GM21825 (cell line): ENCODE data around the gene MSANTD1.

ENCODE experiments used
- ATAC-seq: cut with Tn5 transposase; IDR thresholded peaks from one replicate; pipeline ENCODE4 v1.9.1; 2021; ENCODE audit warnings: mild to moderate bottlenecking, moderate library complexity; ENCODE audit not compliant: unreplicated experiment

The MSANTD1 gene

GRCh38 chr4:3248811-3249661 is at the start of gene MSANTD1:
Gene MSANTD1, plus strand, starts transcription at chr4:3249159. Its CDS starts 64 bp downstream, at chr4:3249223.
- ATAC-seq: no peak

- no peak for ATAC-seq
Measured at GRCh38 chr4:3199653-3200422, 49.1 kb upstream of the MSANTD1 start.

GRCh38 chr4:3200423-3201090 is 48.4 kb upstream of the MSANTD1 start:
- ATAC-seq: no peak

GRCh38 chr4:3201718-3202702 is 46.9 kb upstream of the MSANTD1 start:
- peak; percentile 53 for ATAC-seq

DNA sequence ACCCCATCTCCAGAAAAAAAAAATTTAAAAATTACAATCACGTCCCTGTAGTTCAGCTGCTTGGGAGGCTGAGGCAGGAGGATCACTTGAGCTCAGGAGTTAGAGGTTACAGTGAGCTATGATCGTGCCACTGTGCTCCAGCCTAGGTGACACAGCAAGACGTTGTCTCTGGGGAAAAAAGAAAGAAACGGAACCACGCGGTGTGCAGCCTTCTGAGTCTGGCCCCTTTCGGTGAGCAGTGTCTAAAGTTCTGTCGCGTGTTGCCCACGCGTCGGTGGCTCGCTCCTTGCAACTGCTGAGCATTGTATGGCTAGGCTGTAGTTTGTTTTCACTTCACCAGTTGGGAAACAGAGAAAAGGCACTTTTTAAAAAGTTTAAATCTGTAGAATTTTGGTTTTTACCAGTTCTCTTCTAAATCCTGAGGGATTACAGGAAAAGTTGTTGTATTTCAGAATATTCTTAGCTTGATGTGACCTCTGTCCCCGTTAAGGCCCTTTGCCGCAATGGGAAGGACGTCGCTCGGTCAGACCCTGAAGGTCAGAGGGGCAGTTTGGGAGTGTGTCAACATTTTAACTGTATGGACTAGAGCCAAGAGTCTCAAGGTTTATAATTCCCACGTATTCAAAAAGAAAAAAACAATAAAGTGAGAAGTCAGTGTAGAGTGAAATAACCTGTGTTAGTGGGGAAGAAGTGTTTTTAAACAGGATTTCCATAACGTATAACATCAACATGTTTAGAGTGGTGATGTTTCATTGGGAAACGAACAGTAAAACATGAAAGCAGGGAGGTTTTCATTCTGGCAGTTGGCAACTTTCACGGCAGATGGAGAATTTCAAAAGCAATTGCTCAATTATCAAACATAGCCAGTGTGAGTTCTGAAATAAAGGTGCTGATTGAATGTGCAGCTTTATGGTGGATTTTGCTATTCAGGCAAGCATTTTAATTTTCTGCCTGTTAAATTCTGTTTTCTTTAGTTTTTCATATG is 45.8 kb upstream of the MSANTD1 start:
- peak; percentile 28 for ATAC-seq

DNA sequence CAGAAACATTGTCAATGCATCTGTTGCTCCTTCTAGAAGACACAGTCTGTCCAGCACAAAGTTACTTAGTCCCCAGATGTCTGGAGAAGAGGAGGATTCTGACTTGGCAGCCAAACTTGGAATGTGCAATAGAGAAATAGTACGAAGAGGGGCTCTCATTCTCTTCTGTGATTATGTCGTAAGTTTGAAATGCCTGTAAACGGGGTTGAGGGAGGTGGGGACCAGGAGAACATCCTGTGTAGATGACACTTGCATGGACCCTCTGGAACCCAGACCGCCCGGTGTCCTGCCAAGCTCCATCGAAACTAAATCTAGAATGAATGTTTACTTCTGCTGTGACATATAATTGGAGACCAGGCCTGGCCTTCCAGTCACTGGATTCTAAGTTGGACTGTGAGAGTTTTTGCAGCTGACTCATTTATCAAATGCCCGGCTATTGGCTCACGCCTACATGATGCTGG is 45.0 kb upstream of the MSANTD1 start:
- ATAC-seq: no peak

- ATAC-seq: no peak
Measured at GRCh38 chr4:3205995-3206394, 43.0 kb upstream of the MSANTD1 start.

- no peak for ATAC-seq
Measured at GRCh38 chr4:3206439-3207100, 42.4 kb upstream of the MSANTD1 start.

- no peak for ATAC-seq
Measured at GRCh38 chr4:3207531-3208037, 41.4 kb upstream of the MSANTD1 start.

DNA sequence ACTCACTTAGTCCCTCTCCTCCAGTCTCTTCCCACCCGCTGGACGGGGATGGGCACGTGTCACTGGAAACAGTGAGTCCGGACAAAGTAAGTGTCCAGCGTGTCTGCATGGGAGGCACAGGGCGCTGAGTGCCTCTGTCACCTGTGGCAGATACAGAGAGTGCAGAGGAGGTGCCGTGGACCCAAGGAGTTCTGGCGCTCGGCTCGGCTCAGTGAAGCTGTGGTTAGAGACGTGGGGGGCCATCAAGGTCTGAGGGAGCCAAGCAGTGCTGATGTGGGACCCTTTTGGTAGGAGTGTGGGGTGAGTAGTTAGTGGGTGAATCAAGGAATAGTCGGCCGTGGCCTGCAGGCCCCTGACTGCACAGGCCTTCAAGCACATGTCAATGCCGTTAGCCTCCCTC is 40.1 kb upstream of the MSANTD1 start:
- ATAC-seq: no peak

GRCh38 chr4:3209551-3210325 is 39.2 kb upstream of the MSANTD1 start:
- no peak for ATAC-seq

DNA sequence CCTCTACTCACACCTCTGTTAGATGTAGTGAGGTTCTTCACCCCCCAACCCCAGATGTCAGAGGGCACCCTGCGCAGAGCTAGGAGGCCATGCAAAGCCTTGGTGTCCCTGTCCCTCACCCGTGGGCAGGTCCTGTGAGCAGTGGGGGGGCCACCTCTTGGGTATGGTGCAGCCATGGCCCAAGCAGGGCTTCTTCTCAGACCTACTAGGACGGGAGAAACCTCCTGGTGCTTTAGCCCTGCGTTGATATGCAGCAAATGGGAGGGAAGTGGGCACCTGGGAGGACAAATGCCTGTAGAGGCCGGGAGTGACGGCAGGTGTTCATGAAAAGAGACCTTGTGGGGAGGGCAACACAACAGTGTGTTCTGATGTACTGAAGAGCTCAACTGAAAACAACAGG is 38.5 kb upstream of the MSANTD1 start:
- no peak for ATAC-seq

DNA sequence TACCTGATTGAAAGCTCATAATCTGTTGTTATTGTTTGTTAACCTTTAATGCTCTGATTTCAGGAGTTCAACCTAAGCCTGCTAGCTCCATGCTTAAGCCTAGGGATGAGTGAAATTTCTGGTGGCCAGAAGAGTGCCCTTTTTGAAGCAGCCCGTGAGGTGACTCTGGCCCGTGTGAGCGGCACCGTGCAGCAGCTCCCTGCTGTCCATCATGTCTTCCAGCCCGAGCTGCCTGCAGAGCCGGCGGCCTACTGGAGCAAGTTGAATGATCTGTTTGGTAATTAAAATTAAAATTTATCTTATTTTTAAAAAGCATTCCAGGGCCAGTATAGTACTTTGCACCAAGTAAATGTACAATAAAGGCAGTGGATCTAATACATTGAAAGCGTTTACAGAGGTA is 37.1 kb upstream of the MSANTD1 start:
- no peak for ATAC-seq

GRCh38 chr4:3212391-3213105 is 36.4 kb upstream of the MSANTD1 start:
- ATAC-seq: no peak

GRCh38 chr4:3213106-3213425 is 35.9 kb upstream of the MSANTD1 start:
- no peak for ATAC-seq

GRCh38 chr4:3213661-3214250 is 35.2 kb upstream of the MSANTD1 start:
- no peak for ATAC-seq

- ATAC-seq: no peak
Measured at GRCh38 chr4:3215256-3215655, 33.7 kb upstream of the MSANTD1 start.
